Activated T-cell treated with anti-CD3 and anti-CD28 coated beads, Interleukin-2, amount 50 U/mL, for 72 hours (primary cell): ENCODE measurements around the gene COA3. TPM values are rescaled to one million over a fixed set of nuclear protein-coding genes. Genes with fewer than 3 reads are reported as not detected.

ENCODE experiments used
- ATAC-seq, 2 donors: fragments of 150-1000 bp; cut with Tn5 transposase; replicated peaks in 1 of 2; 2 replicates each; pipeline ENCODE4 v1.10.0; 2021; ENCODE audit warnings: moderate library complexity in 2 of 2, mild to moderate bottlenecking in 1 of 2
- DNase-seq, 2 donors: peaks; one replicate each; pipeline ENCODE4 v3.0.0; 2021 to 2022; ENCODE audit warnings: mixed read lengths in 1 of 2
- H3K27ac Mint-ChIP-seq: one replicate; pipeline ENCODE4 v1.8.0; 2022; ENCODE audit warnings: mild to moderate bottlenecking, moderate library complexity, mixed read lengths
- H3K27me3 Mint-ChIP-seq: one replicate; pipeline ENCODE4 v1.8.0; 2022; ENCODE audit warnings: low read depth, mixed read lengths
- H3K36me3 Mint-ChIP-seq, 2 donors: one replicate each; pipeline ENCODE4 v1.8.0; 2022; ENCODE audit warnings: mixed read lengths in 2 of 2, mild to moderate bottlenecking in 1 of 2; ENCODE audit not compliant: insufficient read depth in 2 of 2
- H3K4me1 Mint-ChIP-seq: one replicate; pipeline ENCODE4 v1.8.0; 2022; ENCODE audit warnings: low read depth, mixed read lengths
- H3K4me3 Mint-ChIP-seq, 2 donors: one replicate each; pipeline ENCODE4 v1.8.0; 2022; ENCODE audit warnings: mild to moderate bottlenecking in 2 of 2, mixed read lengths in 2 of 2, moderate library complexity in 2 of 2
- H3K9me3 Mint-ChIP-seq, 2 donors: one replicate each; pipeline ENCODE4 v1.8.0; 2022; ENCODE audit warnings: mixed read lengths in 2 of 2
- total RNA-seq, 2 donors: library from RNA; stranded (reverse); gene quantifications; one replicate each; pipeline ENCODE4 v1.2.3, GENCODE V29; 2022

Gene COA3
- total RNA-seq, 2 donors from 2014 or later = 21.9 to 23.9 TPM

DNA sequence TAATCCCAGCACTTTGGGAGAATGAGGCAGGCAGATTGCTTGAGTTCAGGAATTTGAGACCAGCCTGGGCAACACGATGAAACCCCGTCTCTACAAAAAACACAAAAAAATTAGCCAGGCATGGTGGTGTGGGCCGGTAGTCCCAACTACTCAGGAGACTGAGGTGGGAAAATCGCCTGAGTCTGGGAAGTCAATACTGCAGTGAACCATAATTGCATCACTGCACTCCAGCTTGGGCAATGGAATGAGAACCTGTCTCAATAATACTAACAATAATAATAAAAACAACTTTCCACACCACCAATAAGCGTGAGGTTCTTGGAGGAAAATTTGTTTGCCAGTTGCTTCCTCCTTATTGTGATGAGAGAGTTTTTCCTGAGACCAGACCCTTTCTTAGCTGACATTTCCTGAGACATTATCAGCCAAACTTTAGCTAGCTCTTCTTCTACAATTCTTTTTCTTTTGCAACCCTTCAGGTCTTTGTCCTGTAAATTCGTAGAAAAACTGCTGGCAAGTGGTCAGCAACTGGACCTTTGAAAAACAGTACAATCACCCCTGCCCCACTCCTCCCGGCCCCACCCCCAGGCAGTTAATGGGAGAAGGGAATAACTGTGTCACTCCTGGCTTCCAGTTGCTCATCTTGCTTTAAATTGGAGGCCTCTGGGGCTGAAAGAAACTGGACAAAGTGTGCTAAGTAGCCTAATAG is 50.1 kb downstream of the COA3 start:
- Mint-ChIP-seq H3K36me3 (no peaks in the 10 kb centered on the region), H3K27me3 (peaks cover 33% of the 10 kb centered on the region), H3K4me3 (no peak overlapping the region), H3K4me1 (peaks cover 18% of the 10 kb centered on the region), H3K9me3 (no peaks in the 10 kb centered on the region), H3K27ac (no peak overlapping the region)
- ATAC-seq (no peak), DNase-seq (no peak)

Other genes starting within 250 kb of the COA3 start
- 1 to 10 TPM; 1.3 to 1.8 TPM for gene HSD17B1, start 245.8 kb downstream of the COA3 start, total RNA-seq
- gene COASY, start 236.6 kb downstream of the COA3 start, total RNA-seq = 10 to 100 TPM; 98.2 to 98.5 TPM
- gene MLX, start 231.6 kb downstream of the COA3 start, total RNA-seq = 10 to 100 TPM; 38.8 to 41.2 TPM
- gene PSMC3IP, start 221.0 kb downstream of the COA3 start, total RNA-seq = 10 to 100 TPM; 31.7 to 40.7 TPM
- gene RETREG3, start 189.3 kb downstream of the COA3 start, total RNA-seq = 10 to 100 TPM; 41.5 to 42.6 TPM
- 10 to 100 TPM; 42.3 to 51.5 TPM for gene TUBG1, start 189.0 kb downstream of the COA3 start, total RNA-seq
- 10 to 100 TPM in 1 of 2 donors, 1 to 10 TPM in 1; 8.1 to 11.2 TPM for gene TUBG2, start 139.4 kb downstream of the COA3 start, total RNA-seq
- gene PLEKHH3, start 121.7 kb downstream of the COA3 start, total RNA-seq = 1 to 10 TPM; 1.2 to 1.9 TPM
- gene CCR10, start 116.9 kb downstream of the COA3 start, total RNA-seq = under 1 TPM in 1 of 2 donors, not detected in 1; 0.83 TPM
- gene CNTNAP1, start 116.2 kb downstream of the COA3 start, total RNA-seq = 1 to 10 TPM in 1 of 2 donors, under 1 TPM in 1; 0.53 to 1.3 TPM
- 10 to 100 TPM; 40.9 to 45.9 TPM for gene EZH1, start 53.7 kb downstream of the COA3 start, total RNA-seq
- gene RAMP2, start 37.5 kb downstream of the COA3 start, total RNA-seq = not detected
- gene VPS25, start 25.3 kb downstream of the COA3 start, total RNA-seq = 10 to 100 TPM; 64.4 to 71.6 TPM
- 1 to 10 TPM; 1.0 to 1.1 TPM for gene WNK4, start 18.1 kb downstream of the COA3 start, total RNA-seq
- under 1 TPM; 0.22 to 0.32 TPM for gene CNTD1, start 157 bp upstream of the COA3 start, total RNA-seq
- 100 to 1,000 TPM in 1 of 2 donors, 10 to 100 TPM in 1; 98.4 to 100 TPM for gene BECN1, start 25.6 kb upstream of the COA3 start, total RNA-seq
- gene PSME3, start 34.7 kb upstream of the COA3 start, total RNA-seq = 10 to 100 TPM; 87.4 to 91.2 TPM
- gene AOC2, start 45.9 kb upstream of the COA3 start, total RNA-seq = 10 to 100 TPM in 1 of 2 donors, 1 to 10 TPM in 1; 8.8 to 11.5 TPM
- 1 to 10 TPM; 6.8 to 9.4 TPM for gene AOC3, start 52.5 kb upstream of the COA3 start, total RNA-seq
- not detected for gene G6PC1, start 102.1 kb upstream of the COA3 start, total RNA-seq
- 10 to 100 TPM; 50.7 to 52.2 TPM for gene AARSD1, start 165.8 kb upstream of the COA3 start, total RNA-seq
- under 1 TPM; 0.36 to 0.95 TPM for gene PTGES3L, start 181.4 kb upstream of the COA3 start, total RNA-seq
- 10 to 100 TPM in 1 of 2 donors, 1 to 10 TPM in 1; 10.0 to 11.5 TPM for gene RUNDC1, start 181.9 kb upstream of the COA3 start, total RNA-seq
- gene RPL27, start 199.7 kb upstream of the COA3 start, total RNA-seq = 1,000 to 10,000 TPM; 1,142 to 1,191 TPM
- 10 to 100 TPM; 28.3 to 63.3 TPM for gene IFI35, start 208.1 kb upstream of the COA3 start, total RNA-seq
- 10 to 100 TPM; 13.2 to 23.2 TPM for gene VAT1, start 223.7 kb upstream of the COA3 start, total RNA-seq
- gene RND2, start 226.5 kb upstream of the COA3 start, total RNA-seq = not detected